HK-2 (cell line): ENCODE results near the gene PDE6B.
"Not testable (repeated sequence)": the region's sequence is repeated elsewhere in the genome, so short reads cannot be mapped to it uniquely, and the experiment has no call there.

ENCODE experiments used
- DNase-seq: peaks from one replicate; pipeline ENCODE4 v3.0.0-alpha.2; 2018; ENCODE audit not compliant: unreplicated experiment

Gene PDE6B

DNA sequence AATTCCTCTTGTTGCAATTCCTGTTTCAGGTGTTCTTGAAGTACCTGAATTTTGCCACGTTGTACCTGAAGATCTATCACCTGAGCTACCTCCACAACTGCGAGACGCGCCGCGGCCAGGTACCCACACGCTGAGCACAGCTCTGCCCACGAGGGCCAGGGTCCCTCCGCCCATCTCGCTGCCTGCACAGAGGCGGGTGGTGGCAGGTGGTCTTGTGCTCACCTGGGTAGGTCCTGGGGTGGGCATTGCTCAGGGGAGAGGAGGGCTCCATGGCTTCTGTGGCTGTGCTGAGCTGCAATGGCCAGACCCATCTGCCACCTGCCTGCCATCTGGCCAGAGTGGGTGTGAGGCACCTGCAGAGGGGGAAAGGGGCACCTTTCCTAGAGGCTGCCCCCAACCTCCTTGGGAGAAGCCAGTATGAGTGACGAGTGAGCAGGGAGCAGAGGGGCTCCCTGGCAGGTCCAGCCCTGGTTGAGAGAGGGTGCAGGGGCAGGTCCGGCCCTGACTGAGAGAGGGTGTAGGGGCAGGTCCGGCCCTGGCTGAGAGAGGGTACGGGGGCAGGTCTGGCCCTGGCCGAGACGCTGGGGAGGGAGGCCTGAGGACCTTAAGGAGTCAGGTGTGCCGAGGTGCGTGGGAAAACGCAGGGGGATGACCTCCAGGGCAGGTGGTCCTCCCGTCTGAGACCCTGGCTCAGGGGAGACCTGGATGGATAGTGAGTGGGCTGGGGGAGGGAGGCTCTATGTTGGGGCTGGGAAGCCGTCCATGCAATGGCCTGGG is 10.7 kb downstream of the PDE6B start:
- no peak for DNase-seq

DNA sequence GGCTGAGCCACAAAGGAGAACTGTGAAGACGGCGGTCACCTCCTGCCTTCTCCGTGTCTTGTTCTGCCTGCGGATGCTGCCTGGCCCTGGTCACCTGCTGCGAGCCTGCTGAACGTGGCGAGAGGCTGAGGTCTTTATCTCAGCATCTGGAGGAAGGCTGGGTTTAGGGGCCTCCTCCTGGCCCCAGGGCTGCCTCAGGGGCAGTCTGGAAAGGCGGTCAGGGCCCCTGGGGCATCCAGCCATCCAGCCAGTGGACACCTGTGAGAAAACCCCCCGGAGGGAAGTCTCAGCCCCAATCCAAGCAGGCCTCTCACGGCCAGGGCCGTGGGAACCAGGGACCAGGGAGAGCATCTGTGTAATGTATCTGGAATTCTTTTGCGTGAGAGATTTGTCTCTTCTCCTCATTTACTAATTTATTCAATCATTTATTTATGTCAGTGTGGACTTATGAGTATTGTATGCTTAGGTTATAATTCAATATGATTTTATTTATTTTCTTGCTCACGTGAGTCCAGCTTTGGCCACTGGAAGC is 11.3 kb downstream of the PDE6B start:
- no peak for DNase-seq

DNA sequence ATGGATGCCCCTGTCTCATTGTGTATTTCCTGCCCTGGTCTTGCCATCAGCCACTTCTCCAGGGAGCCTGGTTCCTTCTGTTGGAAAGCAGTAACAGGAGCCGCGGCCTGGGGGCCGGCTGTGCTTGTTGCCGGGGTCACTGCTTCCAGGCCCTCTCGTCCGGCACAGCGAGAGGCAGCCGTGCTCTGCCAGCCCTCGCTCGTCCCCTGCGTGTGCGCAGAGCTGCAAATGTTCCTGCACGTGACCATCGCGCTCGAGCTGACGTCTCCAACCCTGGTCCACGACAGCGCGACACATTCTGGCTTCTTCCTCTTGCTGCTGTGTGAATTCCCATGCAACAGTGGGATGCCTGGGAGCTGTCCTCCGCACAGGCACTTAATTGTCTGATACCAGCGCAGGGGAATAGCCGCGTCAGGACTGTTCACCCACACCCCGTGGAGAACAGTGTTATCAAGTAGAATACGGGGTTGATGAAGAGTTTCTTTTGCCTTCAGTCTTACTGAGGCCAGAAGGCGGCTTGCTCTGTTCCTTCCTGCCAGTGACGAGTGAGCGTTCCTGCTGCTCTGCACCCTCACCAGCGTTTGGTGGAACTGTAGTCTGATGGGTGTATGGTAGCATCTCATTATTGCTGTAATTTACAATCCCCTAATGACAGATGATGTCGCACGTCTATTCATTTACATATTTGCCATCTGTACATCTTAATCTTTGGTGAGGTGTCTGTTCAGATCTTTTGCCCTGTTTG is 12.3 kb downstream of the PDE6B start:
- no peak for DNase-seq

DNA sequence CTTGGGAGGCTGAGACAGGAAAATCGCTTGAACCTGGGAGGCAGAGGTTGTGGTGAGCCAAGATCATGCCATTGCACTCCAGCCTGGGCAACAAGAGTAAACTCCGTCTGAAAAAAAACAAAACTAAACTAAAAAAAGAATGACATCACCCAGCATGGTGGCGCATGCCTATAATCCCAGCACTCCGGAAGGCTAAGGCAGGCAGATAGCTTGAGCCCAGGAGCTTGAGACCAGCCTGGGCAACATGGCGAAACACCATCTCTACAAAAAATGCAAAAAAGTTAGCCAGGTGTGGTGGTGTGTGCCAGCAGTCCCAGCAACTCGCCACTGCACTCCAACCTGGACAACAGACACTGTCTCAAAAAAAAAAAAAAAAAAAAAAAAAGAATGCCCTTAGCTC is 17.0 kb downstream of the PDE6B start:
- not testable (repeated sequence) for DNase-seq

DNA sequence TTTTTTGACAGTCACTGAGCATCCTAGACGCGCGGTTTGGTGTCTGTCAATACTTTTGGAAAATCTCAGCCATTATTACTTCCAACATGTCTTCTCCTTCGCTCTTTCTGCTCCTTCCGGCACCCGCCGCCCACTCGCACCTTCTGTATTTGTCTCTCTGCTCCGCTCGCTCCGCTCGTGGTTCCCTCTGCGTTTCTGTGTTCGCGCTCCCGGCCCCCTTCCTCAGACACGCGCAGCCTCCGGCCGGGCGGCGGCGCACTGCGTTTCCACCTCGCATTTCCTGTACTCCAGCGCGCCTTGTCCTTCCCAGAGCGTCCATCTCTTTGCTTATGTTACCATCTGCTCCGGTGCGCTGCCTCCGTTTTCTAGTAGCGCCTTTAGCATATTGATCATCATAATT is 21.1 kb downstream of the PDE6B start:
- DNase-seq: no peak

DNA sequence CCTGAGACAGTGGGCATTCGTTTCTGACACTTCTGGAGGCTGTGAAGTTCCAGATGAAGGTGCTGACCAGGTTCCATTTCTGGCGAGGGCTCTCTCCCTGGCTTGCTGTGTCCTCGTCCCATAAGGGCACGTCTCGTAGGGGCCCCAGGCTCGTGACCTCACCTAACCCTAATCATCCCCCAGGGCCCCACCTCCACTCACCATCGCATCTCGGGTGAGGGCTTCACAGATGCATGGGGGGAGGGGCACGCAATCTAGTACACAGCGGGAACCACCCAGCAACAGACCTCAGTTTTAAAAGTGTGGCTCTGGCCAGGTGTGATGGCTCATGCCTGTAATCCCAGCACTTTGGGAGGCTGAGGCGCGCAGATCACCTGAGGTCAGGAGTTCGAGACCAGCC is 22.1 kb downstream of the PDE6B start:
- no peak for DNase-seq

DNA sequence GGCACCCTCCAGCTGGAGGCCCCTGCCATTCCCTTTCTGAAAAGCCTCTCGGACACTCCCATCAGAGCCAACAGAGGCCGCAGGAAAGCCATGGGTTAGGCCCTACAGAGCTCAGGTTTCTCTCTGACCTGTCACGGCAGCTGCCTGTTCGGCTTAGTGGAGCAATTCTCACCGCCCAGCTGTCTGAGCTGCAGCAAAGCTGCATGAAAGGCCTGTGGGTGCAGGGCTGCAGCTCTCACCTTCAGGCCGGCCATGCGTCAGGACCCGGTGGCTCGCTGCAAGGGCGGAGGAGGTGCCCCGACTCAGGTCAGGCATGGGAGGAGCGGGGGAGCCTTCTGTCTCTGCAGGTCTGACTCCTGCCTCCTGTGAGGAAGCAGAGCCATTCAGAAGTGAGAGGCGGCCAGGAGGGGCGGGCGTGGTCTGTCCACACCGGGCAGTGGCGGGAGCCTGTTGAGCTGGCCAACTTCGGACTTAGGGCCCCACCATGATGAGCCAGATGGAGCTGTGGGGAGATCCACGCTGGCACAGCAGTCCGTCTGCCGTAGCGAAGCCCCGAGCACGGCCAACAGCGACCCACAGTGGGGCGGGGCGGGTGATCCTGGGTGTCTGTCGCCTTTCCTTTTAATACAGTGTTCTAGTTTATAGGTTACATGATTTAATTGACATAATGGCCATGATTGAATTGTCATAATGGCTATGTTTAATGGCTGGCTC is 23.4 kb downstream of the PDE6B start:
- DNase-seq: no peak

DNA sequence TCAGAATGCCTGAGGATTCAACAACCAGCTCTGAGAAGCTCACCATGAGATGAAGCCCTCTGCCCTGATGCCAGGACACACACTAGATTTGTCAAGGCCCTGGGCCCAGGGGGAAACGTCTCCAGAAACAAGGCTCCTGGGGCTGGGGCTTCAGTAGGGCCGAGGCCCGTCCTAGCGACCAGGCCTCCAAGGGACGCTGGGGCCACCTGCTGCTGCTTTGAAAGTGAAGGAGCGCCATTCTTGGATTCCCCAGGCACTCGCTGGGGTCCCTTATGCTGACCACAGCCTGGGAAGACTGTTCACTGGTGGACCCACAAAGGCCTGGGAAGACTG is 23.9 kb downstream of the PDE6B start:
- no peak for DNase-seq

DNA sequence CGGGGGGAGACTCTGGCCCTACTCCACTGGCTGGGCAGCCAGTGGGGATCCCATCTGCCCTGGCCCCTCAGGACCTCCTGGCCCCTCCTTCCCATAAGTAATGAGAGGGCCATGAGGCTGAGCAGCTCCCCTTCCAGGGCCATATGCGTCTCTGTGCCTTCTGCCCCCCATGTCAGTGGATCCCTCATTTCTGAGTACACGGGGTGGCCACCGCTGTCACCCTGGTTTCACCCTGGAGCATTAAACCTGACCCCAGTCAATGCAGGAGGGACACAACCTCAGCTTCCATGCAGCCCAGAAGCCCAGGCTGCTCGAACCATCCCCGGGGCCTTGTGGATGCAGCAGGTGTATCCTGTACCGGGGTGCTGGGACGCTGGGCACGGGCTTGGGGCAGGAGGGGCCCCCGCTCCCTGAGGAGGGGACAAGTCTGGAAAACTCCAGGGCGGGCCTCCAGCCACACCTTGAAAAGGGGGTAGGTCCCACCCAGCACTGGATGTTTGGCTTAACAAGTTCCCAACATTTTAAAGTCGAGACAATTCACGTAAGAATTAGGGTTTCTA is 24.5 kb downstream of the PDE6B start:
- DNase-seq: no peak

DNA sequence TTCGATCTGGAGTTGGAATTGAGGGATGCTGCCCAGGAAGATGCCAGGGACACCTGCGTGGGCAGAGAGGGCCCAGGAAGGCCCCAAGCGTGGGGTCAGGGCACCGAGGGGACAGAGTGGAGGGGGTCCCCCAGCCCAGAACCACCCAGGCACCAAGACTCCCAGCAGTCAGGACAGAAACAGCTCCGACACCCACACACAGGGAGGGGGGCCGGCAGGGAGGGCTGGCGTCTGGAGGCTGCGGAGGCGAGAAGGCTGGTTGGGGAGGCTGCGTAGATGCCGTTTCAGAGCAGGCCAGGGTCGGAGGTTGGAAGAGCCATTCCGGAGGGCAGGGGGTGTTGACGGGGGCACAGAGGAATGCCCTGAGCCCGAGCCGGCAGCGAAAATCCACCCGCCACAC is 25.1 kb downstream of the PDE6B start:
- no peak for DNase-seq

DNA sequence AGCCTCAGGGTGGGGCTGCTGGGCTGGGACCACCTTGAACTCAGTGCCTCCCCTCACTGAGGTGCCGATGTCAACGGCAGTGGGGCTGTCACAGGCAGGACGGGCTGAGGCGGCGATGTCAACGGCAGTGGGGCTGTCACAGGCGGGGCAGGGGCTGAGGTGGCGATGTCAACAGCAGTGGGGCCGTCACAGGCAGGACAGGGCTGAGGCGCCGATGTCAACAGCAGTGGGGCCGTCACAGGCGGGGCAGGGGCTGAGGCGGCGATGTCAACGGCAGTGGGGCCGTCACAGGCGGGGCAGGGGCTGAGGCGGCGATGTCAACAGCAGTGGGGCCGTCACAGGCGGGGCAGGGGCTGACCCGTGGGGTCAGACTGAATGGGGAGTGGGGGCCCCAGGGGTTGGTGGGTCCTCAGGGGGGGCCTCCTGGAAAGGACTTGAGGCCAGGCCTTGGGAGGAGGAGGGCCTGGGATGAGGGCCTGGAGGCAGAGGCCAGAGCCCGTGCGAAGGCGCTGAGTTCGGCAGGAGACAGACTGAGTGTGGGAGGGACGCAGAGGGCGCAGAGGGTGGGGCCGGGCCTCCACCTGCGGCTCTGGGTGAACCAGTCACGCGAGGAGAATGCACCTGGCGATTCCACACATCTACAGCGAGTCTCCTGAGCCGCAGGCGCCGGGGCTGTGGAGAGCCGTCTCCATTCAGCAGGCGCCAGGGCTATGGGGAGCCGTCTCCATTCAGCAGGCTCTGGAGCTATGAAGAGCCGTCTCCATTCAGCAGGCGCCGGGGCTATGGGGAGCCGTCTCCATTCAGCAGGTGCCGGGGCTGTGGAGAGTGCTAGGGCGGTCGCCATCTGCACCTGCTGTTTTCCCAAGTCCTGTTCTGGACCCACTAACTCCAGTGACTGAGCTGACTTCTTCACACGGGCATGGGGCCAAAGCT is 25.8 kb downstream of the PDE6B start:
- DNase-seq: no peak

DNA sequence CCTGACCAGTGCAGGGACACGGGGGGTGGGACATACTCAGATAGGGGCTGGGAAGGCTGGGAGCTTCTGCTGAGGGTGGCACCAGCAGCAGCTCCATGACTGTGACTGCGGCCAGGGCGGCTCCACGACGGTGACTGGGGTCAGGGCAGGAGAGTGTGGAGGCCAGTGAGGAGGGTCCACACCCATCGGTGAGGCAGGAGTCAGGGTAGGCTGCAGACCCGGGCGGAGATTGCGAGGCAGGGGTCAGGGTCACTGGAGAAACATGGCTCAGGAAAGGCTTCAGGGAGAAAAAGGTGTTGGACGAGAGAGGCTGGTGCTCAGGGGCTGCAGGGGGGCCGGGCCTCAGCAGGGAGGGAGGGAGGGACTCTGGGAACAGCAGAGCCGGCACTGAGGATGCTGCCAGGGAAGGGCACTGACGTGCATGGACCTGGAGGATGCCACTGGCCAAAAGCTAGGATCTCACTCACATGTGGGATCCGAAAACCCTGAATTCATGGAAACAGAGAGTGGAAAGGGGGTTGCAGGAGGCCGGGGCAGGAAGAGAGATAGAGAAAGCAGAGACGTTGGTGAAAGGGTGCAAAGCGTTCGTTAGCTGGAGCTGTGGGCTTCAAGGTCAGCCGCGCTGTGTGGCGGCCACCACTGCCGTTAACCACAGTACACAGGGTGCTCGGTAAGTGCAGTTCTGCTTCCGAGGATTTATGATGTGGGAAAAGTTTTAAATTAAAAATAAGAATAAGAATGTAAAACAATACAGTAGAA is 26.7 kb downstream of the PDE6B start:
- DNase-seq: no peak

DNA sequence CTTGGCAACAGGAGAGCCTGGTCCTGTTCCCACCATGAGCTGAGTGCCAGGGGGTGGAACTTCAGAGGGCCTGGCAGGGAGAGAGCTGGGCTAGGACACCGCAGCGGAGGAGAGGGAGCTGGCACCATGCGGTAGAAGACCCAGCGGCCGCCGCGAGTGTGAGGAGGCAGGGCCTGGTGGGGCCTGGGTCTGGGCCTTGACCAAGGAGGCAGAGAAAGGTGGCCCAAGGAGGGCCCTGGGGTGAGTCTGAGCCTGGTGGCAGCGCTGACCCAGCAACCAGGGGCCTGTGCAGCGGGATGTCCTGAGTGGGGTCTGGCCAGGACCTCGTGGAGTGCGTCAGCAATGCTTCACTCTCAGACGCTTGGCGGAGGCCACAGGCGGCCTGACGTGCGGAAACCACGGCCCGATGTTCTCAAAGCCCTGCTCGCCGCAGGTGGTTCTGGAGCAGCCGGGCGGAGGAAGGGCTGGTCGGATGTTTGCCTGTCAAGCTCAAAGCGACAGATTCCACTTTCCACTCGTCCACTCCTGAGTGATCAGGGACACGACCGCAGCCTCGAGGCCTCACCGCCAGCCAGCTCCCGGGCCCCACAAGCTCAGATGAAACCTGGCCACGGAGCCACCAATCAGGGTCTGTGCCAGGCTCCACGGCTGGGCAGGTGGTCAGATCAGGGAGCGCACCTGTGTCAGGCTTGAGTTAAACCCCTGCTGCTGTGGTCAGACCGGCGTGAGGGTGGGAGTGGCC is 27.9 kb downstream of the PDE6B start:
- DNase-seq: no peak

DNA sequence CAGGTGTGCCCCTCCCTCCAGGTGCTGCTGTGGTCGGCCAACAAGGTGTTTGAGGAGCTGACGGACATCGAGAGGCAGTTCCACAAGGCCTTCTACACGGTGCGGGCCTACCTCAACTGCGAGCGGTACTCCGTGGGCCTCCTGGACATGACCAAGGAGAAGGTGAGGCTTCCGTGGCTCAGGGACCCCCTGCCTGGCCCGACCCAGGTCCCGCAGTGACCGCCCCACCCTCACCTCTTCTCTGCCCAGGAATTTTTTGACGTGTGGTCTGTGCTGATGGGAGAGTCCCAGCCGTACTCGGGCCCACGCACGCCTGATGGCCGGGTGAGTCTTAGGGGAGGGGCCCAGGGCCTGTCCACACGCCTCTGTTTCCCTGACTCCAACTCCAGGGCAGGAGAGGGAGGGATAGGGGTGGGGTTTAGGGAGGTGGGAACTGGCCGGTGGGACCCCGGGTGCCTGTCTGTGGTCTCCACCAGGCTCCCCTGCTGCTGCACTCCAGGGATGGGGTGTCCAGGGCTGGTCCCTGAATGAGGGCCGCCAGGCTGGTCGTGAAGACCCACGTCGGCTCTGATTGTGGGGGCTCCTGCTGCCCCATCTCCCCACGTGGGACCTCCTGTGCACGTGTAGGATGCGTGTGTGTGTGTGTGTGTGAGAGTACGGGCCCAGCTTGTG is 28.6 kb downstream of the PDE6B start:
- no peak for DNase-seq

DNA sequence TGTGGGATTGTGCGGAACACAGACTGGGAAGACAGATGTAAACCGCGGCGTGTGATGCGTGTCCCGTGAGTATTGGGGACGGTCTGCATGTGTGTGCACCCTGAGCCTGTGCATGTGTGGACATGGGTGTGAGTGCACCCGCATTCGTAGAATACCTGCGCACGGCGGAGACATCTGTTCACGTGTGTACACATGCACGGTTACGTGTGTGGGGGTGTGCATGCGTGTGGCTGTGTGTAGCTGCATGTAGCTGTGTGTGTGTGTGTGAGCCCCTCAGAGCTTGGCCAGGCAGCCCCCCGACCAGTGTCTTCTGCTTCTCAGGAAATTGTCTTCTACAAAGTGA is 29.1 kb downstream of the PDE6B start:
- DNase-seq: no peak

DNA sequence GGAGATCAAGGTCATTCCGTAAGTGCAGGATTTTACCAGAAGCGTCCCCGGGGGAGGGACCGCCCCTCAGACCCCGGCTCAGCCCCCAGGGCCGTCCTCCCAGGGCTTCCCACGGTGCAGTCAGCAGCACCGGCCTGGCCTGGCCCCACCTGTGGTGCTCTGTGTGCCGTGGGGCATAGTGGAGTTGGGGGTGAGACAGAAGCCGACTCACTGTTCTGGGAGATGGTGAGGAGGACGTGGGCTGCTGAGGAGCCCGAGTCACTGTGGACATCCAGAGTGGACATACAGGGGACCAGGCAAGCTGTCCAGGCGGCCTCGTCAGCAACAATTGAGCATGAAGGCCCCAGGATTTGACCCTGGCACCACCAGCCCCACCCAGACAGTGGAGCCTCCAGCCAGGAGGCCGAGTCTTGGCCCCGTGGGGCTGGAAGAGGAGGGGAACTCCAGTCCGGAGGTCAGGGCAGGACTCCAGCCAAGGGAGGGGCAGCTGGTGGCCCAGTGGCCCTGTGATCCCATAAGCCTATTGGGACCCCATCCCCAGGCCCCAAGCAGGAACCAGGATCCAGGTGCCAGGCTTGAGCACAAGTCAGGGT is 29.6 kb downstream of the PDE6B start:
- DNase-seq: no peak

DNA sequence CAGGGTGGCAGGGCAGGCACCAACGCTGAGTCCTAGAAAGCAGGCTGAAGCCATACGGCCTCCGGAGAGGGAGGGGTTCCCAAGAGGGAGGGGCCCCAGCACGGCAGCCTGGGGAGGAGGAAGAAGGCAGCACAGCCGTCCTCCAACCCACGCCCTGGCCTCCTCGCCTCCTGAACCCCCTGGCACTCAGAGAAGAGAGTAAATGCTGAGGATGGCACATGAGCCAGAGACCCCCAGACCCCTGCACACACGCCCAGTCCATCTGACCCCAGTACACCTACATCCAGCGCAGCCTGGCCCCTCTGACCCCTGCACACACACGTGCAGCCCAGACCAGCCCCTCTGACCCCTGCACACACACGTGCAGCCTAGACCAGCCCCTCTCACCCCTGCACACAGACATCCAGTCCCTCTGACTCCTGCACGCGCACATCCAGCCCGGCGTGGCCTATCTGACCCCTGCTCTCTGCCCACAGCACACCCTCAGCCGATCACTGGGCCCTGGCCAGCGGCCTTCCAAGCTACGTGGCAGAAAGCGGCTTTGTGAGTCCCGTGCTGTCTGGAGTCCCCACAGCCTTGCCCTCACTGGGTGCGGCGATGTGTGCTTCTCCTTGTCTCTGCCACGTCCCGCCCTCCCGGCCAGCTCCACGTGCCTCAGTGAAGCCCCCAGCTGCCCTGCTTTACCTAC is 30.2 kb downstream of the PDE6B start:
- DNase-seq: no peak
